SK-MEL-5 (cell line): Measurements from ENCODE around the gene HTR1D. TPM values are rescaled to one million over a fixed set of nuclear protein-coding genes. Genes with fewer than 3 reads are reported as not detected.
"Not testable (repeated sequence)": the region's sequence is repeated elsewhere in the genome, so short reads cannot be mapped to it uniquely, and the experiment has no call there.

Experiments
- DNase-seq: peaks from one replicate; pipeline ENCODE4 v3.0.0-alpha.2; 2016; ENCODE audit warnings: low read depth, low spot score
- in situ Hi-C: cut with HindIII; loops from 2 replicates; pipeline ENCODE4 v1.10.0; 2016; ENCODE audit warnings: low sequenced_read_pairs, high pct_unique_total_duplicates, low pct_unique_long_range_greater_than_20kb
- total RNA-seq: library from RNA; depleted of rRNA; stranded (reverse); fragments of >200 nt; shearing (Covaris generic); gene quantifications from 2 replicates; pipeline ENCODE4 v1.2.3, GENCODE V29; 2014

HTR1D gene
- total RNA-seq, 1 experiment from 2014 or later: not detected

- DNase-seq: no peak
- in situ Hi-C loops: no loop called here
Measured at GRCh38 chr1:23194119-23194984, 22.9 kb downstream of the HTR1D start.

DNA sequence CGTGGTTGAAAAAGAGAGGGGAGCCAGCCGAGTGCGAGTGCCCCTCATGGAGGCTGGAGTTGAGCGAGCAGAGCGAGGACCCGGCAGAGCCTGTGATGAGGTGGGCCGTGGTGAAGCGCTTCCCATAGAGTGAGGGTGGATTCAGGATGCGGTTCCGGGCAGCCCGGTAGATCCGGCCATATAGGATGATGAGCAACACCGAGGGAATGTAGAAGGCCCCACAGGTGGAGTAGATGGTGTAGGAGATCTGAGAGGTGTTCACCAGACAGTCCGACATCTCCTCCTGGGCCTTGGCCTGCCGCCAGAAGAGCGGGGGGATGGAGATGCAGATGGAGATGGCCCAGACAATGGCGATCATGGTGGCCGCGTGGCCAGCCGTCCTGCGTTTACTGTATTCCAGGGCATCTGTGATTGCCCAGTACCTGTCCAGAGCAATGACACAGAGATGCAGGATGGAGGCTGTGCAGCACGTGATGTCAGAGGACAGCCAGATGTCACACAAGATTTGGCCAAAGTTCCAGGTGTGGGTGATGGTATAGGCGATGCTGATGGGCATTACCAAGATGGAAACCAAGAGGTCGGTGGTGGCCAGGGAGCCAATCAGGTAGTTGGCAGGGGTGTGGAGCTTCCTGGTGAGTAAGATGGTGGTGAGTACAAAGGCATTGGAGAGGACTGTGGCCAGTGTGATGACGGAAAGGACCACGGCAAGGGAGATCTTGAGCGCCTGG lies 23.7 kb downstream of the HTR1D start:
- DNase-seq: no peak
- in situ Hi-C loops: no loop called here

DNA sequence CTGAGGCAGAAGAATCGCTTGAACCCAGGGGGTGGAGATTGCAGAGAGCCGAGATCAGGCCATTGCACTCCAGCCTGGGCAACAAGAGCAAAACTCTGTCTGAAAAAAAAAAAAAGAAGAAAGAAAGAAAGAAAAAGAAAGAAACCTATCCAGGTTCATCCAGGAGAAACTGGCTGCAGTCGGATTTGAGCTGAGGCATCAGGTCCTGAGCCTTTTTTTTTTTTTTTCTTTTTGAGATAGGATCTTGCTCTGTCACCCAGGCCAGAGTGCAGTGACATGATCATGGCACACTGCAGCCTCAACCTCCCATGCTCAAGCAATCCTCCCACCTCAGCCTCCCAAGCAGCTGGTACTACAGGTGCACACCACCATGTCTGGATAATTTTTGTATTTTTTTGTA lies 26.1 kb downstream of the HTR1D start:
- in situ Hi-C loops: no loop called here
- no peak for DNase-seq

- in situ Hi-C loops: not testable (repeated sequence)
- peak; percentile 80 for DNase-seq
Measured at GRCh38 chr1:23188936-23189452, 28.3 kb downstream of the HTR1D start.

- peak; percentile 61 for DNase-seq
- in situ Hi-C loops: no loop called here
Measured at GRCh38 chr1:23188434-23188884, 28.8 kb downstream of the HTR1D start.

- DNase-seq: no peak
- in situ Hi-C loops: no loop called here
Measured at GRCh38 chr1:23187637-23188036, 29.7 kb downstream of the HTR1D start.

GRCh38 chr1:23185381-23185780 lies 31.9 kb downstream of the HTR1D start:
- DNase-seq: no peak
- in situ Hi-C loops: no loop called here

- DNase-seq: peak; percentile 54
- in situ Hi-C loops: no loop called here
Measured at GRCh38 chr1:23184212-23184934, 32.9 kb downstream of the HTR1D start.

DNA sequence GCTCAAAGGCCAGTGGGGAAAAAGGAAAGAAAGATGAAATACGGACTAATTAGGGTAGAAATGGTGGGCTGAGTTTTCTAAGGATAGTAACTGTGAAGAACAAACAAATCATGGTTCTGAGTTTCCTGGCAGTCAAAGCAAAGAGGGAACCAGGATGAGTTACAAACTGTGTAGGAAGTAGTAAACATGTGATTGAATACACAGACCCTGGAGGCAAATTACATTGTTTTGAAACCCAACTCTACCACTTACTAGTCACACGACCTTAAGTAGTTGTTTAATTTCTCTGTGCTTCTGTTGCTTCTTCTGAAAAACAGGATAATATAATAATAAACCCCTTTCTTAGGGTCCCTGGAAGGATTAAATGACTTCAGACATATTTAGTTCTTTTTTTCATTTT lies 37.4 kb downstream of the HTR1D start:
- no peak for DNase-seq
- in situ Hi-C loops: no loop called here

DNA sequence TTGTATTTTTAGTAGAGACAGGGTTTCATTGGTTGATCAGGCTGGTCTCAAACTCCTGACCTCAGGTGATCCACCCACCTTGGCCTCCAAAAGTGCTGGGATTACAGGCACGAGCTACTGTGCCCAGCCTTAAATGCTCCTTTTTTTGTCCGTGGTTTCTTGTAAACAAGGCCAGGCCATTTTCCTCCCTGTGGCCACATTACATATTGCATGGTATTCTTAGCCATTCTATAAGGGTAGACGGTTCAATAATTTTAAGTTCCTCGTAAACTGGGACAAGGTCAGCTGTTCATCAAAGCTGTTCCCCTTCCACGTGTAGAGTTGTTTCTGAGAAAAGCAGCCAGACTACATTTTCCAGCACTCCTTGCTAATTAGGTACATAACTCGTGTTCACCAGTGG lies 38.4 kb downstream of the HTR1D start:
- in situ Hi-C loops: no loop called here
- DNase-seq: peak; percentile 46

- no peak for DNase-seq
- in situ Hi-C loops: no loop called here
Measured at GRCh38 chr1:23178414-23178813, 38.9 kb downstream of the HTR1D start.

DNA sequence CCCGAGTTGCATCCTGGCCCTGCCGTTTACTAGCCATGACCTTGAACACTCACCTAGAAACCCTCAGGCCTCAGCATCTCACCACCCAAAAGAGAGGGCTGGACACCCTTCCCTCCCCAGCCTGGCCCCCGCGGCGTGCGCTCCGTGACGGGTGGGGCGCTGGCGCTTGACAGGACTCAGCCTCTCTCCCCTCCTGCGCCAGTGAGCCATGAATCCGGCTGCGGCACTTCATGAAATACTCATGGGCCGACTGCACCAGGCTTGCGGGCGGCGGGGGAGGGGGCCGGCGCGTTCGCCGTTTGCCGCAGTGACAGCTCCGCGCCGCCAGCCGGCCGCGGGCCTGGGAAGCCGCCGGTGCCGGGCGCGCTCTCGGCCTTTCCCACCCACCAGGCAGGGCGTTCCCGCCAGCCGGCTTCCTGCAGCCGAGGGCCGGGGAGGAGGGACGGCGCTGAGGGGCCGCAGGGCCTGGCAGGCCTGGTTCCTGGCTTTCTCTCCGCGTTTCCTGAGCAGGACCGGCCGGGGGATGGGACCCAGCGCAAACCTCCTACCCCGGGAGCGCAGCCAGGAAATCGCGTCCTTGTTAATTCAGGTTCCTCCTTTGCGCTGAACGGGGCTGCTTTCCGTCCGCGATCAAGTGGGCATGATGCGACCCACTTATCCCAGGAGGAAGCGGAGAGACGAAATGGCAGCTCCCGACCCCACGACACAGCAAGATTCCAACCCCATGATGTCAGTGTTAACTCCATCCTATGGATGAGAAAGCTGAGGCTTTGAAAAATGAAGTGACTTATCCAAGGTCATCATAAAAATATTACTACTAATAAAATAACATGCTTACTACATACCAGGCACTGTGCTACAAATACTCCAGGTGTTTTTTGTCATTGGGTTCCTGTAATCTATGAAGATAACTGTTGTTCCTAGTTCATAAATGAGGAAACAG lies 39.6 kb downstream of the HTR1D start:
- DNase-seq: peak; percentile 35
- in situ Hi-C loops: no loop called here

DNA sequence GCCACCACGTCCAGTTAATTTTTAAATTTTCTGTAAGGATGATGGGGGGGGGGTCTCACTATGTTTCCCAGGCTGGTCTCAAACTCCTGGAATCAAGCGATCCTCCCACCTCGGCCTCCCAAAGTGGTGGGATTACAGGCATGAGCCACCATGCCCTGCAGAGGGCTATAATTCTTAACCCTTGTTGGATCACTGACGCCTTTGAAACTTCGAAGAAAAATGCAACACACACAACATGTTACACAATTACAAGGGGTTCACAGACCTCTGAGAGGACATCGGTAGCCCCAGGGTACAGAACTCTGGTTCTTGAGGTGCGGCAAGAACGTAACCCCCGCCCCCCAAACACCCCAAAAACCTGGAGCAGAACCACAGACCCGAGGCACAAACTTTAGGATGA lies 40.3 kb downstream of the HTR1D start:
- in situ Hi-C loops: no loop called here

GRCh38 chr1:23174426-23175110 lies 42.7 kb downstream of the HTR1D start:
- in situ Hi-C loops: no loop called here
- no peak for DNase-seq

More for the DNA sequence above, 40.3 kb downstream of the HTR1D start:
- DNase-seq: no peak

GRCh38 chr1:23171181-23171755 lies 46.0 kb downstream of the HTR1D start:
- in situ Hi-C loops: no loop called here
- DNase-seq: no peak

DNA sequence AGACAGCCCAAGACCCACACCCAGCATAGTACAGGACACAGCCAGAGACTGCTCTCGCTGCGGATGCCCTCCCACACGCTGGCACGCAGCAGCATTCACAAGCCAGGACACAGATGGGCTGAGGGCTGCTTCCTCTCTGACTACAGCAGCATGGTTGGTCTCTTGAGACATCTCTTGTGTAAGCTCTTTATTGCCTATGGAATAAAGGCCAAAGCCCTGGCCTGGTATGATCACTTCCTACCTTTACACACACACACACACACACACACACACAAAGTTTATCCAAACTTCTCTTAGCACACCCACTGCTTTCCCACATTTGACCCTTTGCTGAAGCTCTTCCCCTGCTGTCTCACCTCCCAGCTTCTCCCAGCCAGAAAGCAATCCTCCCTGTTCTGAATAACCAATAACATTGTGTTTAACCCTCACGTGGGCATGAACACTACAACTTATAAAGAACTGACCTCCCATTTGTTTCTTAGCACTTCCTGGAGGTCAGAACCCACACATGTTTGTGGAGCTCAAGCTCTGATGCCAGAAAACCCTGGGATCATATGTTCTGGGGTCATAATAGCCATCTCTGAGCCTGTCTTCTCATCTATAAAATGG lies 47.5 kb downstream of the HTR1D start:
- in situ Hi-C loops: no loop called here
- peak; percentile 87 for DNase-seq
